Panc1 (cell line): ENCODE results near the gene CD9. TPM values are rescaled to one million over a fixed set of nuclear protein-coding genes. Genes with fewer than 3 reads are reported as not detected.

ENCODE experiments used
- ATAC-seq: fragments of 200-7000 bp; cut with Tn5 transposase; 2 replicates; pipeline ENCODE4 v1.9.1; 2020; ENCODE audit warnings: mild to moderate bottlenecking, moderate library complexity
- BruUV-seq: library from RNA; stranded (reverse); fragments of 400-500 nt; replicated peaks from 2 replicates; lab custom pipeline; 2021; lab: Mats Ljungman, UMichigan
- CTCF ChIA-PET: fragments of 300-600 bp; sonication (Branson Sonifier 250); formaldehyde crosslinking; loops from one replicate; lab custom pipeline; 2022; ENCODE audit warnings: antibody characterized with exemption; lab: Charles Lee
- POLR2A ChIA-PET: fragments of 300-600 bp; sonication (Branson Sonifier 250); formaldehyde crosslinking; loops from one replicate; lab custom pipeline; 2022; ENCODE audit warnings: antibody characterized with exemption; lab: Charles Lee
- DNase-seq: peaks from one replicate; pipeline ENCODE4 v3.0.0-alpha.2; 2010; ENCODE audit warnings: low read depth, low spot score
- H3K27ac ChIP-seq: 2 replicates; pipeline ENCODE4 v1.5.1; 2011; ENCODE audit warnings: mild to moderate bottlenecking, low read length, inconsistent platforms
- H3K27me3 ChIP-seq: fragments of 200-500 bp; sonication (Bioruptor generic); 2 replicates; pipeline ENCODE4 v1.6.0; 2014; ENCODE audit warnings: low read length, inconsistent platforms; ENCODE audit not compliant: control insufficient read depth, insufficient read depth
- H3K36me3 ChIP-seq: fragments of 200-500 bp; sonication (Bioruptor generic); 2 replicates; pipeline ENCODE4 v1.5.1; 2014; ENCODE audit warnings: inconsistent platforms, mild to moderate bottlenecking, low read length, moderate library complexity; ENCODE audit not compliant: control insufficient read depth, insufficient read depth
- H3K4me1 ChIP-seq: 2 replicates; pipeline ENCODE4 v1.5.1; 2011; ENCODE audit warnings: inconsistent platforms, mild to moderate bottlenecking, low read length, moderate library complexity; ENCODE audit not compliant: control insufficient read depth, insufficient read depth
- H3K4me3 ChIP-seq, 2 experiments: 2 replicates each; pipeline ENCODE4 v1.5.1; 2011 to 2012; ENCODE audit warnings: low read depth in 2 of 2, low read length in 2 of 2, mild to moderate bottlenecking in 2 of 2, inconsistent platforms in 1 of 2, moderate library complexity in 1 of 2
- H3K9me3 ChIP-seq: fragments of 200-500 bp; sonication (Bioruptor generic); 2 replicates; pipeline ENCODE4 v1.5.1; 2014; ENCODE audit warnings: low read depth, mild to moderate bottlenecking, inconsistent platforms, low read length, moderate library complexity; ENCODE audit not compliant: control insufficient read depth, insufficient read depth
- POLR2AphosphoS5 ChIP-seq: IDR thresholded peaks from 2 replicates; pipeline ENCODE4 v1.6.1; 2012; ENCODE audit warnings: mild to moderate bottlenecking, low read depth, low read length, moderate library complexity
- SIN3A ChIP-seq: IDR thresholded peaks from 2 replicates; pipeline ENCODE4 v1.6.1; 2012; ENCODE audit warnings: low read depth, mild to moderate bottlenecking, low read length, moderate library complexity, borderline replicate concordance; ENCODE audit not compliant: insufficient read depth
- TCF7L2 ChIP-seq: IDR thresholded peaks from 2 replicates; pipeline ENCODE4 v1.6.1; 2011; ENCODE audit warnings: mild to moderate bottlenecking, low read depth, low read length, inconsistent platforms
- in situ Hi-C: cut with HindIII; loops from 2 replicates; pipeline ENCODE4 v1.10.0; 2016; ENCODE audit warnings: low sequenced_read_pairs, low pct_unique_long_range_greater_than_20kb
- intact Hi-C: fragments of 100-400 bp; cut with micrococcal nuclease; formaldehyde crosslinking; loops from one replicate; pipeline ENCODE4 v1.10.0; 2022; ENCODE audit not compliant: unreplicated experiment
- total RNA-seq: library from RNA; stranded (reverse); gene quantifications from one replicate; pipeline ENCODE4 v1.2.1, GENCODE V29; 2021; ENCODE audit not compliant: unreplicated experiment
- TF ChIP-seq, protein P1 (sequence below): fragments of 450-650 bp; IDR thresholded peaks from 2 replicates; pipeline ENCODE4 v1.5.1; 2017; ENCODE audit warnings: mild to moderate bottlenecking
- TF ChIP-seq, protein P2 (sequence below), 2 experiments: IDR thresholded peaks; 2 replicates each; pipeline ENCODE4 v1.6.1; 2011 to 2012; ENCODE audit warnings: low read depth in 2 of 2, control low read depth in 1 of 2, low read length in 1 of 2, mild to moderate bottlenecking in 1 of 2, moderate library complexity in 1 of 2; ENCODE audit not compliant: insufficient read depth in 1 of 2

CD9 gene
- total RNA-seq, 1 experiment from 2014 or later: 103 TPM

DNA sequence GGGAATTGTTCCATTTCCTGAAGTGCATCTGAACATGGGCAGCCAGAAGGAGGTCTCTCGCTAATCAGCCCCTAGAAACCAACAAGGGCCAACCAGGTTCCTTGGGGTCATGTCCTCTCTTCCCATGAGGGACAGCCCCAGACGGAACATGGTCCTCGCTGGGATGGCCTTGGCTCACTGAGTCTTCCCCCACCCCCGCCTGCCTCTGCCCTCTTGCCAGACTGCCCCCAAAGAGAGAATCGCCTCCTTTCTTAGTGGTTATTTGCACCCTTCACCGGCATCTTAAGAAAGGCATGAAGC, 36.4 kb downstream of the CD9 start:
- DNase-seq (no peak), ATAC-seq (no peak)
- no peaks in the 10 kb centered on the region for H3K36me3 ChIP-seq
- H3K4me1 ChIP-seq: no peaks in the 10 kb centered on the region
- BruUV-seq: no TSS peak
- no peaks in the 10 kb centered on the region for H3K9me3 ChIP-seq
- TF ChIP-seq, protein P1, sequence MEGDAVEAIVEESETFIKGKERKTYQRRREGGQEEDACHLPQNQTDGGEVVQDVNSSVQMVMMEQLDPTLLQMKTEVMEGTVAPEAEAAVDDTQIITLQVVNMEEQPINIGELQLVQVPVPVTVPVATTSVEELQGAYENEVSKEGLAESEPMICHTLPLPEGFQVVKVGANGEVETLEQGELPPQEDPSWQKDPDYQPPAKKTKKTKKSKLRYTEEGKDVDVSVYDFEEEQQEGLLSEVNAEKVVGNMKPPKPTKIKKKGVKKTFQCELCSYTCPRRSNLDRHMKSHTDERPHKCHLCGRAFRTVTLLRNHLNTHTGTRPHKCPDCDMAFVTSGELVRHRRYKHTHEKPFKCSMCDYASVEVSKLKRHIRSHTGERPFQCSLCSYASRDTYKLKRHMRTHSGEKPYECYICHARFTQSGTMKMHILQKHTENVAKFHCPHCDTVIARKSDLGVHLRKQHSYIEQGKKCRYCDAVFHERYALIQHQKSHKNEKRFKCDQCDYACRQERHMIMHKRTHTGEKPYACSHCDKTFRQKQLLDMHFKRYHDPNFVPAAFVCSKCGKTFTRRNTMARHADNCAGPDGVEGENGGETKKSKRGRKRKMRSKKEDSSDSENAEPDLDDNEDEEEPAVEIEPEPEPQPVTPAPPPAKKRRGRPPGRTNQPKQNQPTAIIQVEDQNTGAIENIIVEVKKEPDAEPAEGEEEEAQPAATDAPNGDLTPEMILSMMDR: no peak
- no peaks in the 10 kb centered on the region for H3K27me3 ChIP-seq
- ChIA-PET POLR2A (no interaction called here), CTCF (no interaction called here)
- H3K4me3 ChIP-seq: no peak overlapping the region
- intact Hi-C loops (no loop called here), in situ Hi-C loops (no loop called here)
- no peak overlapping the region for H3K27ac ChIP-seq

DNA sequence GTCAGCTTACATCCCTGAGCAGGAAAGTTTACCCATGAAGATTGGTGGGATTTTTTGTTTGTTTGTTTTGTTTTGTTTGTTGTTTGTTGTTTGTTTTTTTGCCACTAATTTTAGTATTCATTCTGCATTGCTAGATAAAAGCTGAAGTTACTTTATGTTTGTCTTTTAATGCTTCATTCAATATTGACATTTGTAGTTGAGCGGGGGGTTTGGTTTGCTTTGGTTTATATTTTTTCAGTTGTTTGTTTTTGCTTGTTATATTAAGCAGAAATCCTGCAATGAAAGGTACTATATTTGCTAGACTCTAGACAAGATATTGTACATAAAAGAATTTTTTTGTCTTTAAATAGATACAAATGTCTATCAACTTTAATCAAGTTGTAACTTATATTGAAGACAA, 37.6 kb downstream of the CD9 start:
- no peaks in the 10 kb centered on the region for H3K4me1 ChIP-seq
- TF ChIP-seq TCF7L2: no peak
- TF ChIP-seq, protein P1: no peak
- TF ChIP-seq POLR2AphosphoS5: no peak
- TF ChIP-seq, protein P2, sequence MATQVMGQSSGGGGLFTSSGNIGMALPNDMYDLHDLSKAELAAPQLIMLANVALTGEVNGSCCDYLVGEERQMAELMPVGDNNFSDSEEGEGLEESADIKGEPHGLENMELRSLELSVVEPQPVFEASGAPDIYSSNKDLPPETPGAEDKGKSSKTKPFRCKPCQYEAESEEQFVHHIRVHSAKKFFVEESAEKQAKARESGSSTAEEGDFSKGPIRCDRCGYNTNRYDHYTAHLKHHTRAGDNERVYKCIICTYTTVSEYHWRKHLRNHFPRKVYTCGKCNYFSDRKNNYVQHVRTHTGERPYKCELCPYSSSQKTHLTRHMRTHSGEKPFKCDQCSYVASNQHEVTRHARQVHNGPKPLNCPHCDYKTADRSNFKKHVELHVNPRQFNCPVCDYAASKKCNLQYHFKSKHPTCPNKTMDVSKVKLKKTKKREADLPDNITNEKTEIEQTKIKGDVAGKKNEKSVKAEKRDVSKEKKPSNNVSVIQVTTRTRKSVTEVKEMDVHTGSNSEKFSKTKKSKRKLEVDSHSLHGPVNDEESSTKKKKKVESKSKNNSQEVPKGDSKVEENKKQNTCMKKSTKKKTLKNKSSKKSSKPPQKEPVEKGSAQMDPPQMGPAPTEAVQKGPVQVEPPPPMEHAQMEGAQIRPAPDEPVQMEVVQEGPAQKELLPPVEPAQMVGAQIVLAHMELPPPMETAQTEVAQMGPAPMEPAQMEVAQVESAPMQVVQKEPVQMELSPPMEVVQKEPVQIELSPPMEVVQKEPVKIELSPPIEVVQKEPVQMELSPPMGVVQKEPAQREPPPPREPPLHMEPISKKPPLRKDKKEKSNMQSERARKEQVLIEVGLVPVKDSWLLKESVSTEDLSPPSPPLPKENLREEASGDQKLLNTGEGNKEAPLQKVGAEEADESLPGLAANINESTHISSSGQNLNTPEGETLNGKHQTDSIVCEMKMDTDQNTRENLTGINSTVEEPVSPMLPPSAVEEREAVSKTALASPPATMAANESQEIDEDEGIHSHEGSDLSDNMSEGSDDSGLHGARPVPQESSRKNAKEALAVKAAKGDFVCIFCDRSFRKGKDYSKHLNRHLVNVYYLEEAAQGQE (IDR thresholded peaks at IDR 0.05; ENCODE audit: insufficient read depth in 1 of 2, low read depth in 2 of 2, low read length in 1 of 2): no peak
- no peak for TF ChIP-seq SIN3A
- in situ Hi-C loops (no loop called here), intact Hi-C loops (no loop called here)
- ChIA-PET CTCF (no interaction called here), POLR2A (no interaction called here)
- no peak overlapping the region for H3K27ac ChIP-seq
- H3K27me3 ChIP-seq: no peaks in the 10 kb centered on the region
- H3K36me3 ChIP-seq: no peaks in the 10 kb centered on the region
- H3K4me3 ChIP-seq: no peak overlapping the region
- DNase-seq (no peak), ATAC-seq (no peak)
- no peaks in the 10 kb centered on the region for H3K9me3 ChIP-seq
- no TSS peak for BruUV-seq

DNA sequence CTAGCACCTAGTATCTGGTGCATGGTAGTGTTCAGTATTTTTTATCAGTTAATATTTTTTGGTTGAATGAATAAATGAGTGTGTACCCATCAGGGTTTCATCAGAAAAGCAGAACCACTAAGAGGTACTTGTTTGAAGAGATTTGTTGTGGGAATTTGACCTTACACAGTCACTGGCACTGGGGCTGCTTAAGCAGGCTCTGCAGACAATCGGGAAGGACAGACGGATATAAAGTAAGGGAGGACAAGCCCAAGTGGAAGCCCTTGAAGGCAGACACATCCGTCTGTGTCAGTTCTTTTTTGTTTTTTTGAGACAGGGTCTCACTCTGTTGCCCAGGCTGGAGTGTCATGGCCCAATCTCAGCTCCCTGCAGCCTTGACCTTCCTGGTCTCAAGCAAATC, 38.7 kb downstream of the CD9 start:
- ATAC-seq (no peak), DNase-seq (no peak)
- Histone ChIP-seq H3K4me3 (no peak overlapping the region), H3K9me3 (no peaks in the 10 kb centered on the region), H3K27me3 (no peaks in the 10 kb centered on the region), H3K36me3 (no peaks in the 10 kb centered on the region), H3K27ac (no peak overlapping the region), H3K4me1 (no peaks in the 10 kb centered on the region)
- ChIA-PET POLR2A (no interaction called here), CTCF (no interaction called here)
- TF ChIP-seq, protein P1: no peak
- TF ChIP-seq, protein P2 (IDR thresholded peaks at IDR 0.05; ENCODE audit: insufficient read depth in 1 of 2, low read depth in 2 of 2, low read length in 1 of 2): no peak
- TF ChIP-seq SIN3A (no peak), TCF7L2 (no peak), POLR2AphosphoS5 (no peak)
- BruUV-seq: no TSS peak
- intact Hi-C loops (no loop called here), in situ Hi-C loops (no loop called here)
